MM.1S (cell line): ENCODE data around the gene CCDC85C.

ENCODE experiments used
- CTCF ChIP-seq: fragments of 300-600 bp; sonication (generic); IDR thresholded peaks from 2 replicates; pipeline ENCODE4 v1.5.1; 2016; ENCODE audit warnings: antibody characterized with exemption, low read length, mixed read lengths
- EZH2 ChIP-seq: fragments of 300-600 bp; sonication (generic); optimal IDR thresholded peaks from 2 replicates; pipeline ENCODE3; 2017; ENCODE audit warnings: low read depth, mild to moderate bottlenecking, antibody characterized with exemption, low read length, mixed read lengths
- EZH2phosphoT487 ChIP-seq: fragments of 300-600 bp; sonication (generic); IDR thresholded peaks from 2 replicates; pipeline ENCODE4 v1.6.1; 2018; ENCODE audit warnings: antibody characterized with exemption, low read length

GRCh38 chr14:99538733-99539132 is 65.3 kb downstream of the CCDC85C start:
- TF ChIP-seq EZH2phosphoT487 (no peak), CTCF (no peak), EZH2 (no peak)
